Nephron (organoid): ENCODE data around the gene TPSAB1.

ENCODE experiments used
- H3K27ac Mint-ChIP-seq, 3 experiments: 2 replicates each; pipeline ENCODE4 v1.8.0; 2020; ENCODE audit warnings: mixed read lengths in 3 of 3, mild to moderate bottlenecking in 2 of 3, moderate library complexity in 1 of 3
- H3K27me3 Mint-ChIP-seq: 2 replicates; pipeline ENCODE4 v1.8.0; 2021; ENCODE audit warnings: low read depth, mild to moderate bottlenecking, moderate library complexity, mixed read lengths
- H3K36me3 Mint-ChIP-seq: 2 replicates; pipeline ENCODE4 v1.8.0; 2020; ENCODE audit warnings: low read depth, mixed read lengths
- H3K4me1 Mint-ChIP-seq: 2 replicates; pipeline ENCODE4 v1.8.0; 2020; ENCODE audit warnings: mixed read lengths
- H3K4me3 Mint-ChIP-seq, 3 experiments: 2 replicates each; pipeline ENCODE4 v1.8.0; 2020; ENCODE audit warnings: mild to moderate bottlenecking in 3 of 3, mixed read lengths in 3 of 3, moderate library complexity in 2 of 3
- H3K9me3 Mint-ChIP-seq: 2 replicates; pipeline ENCODE4 v1.8.0; 2020; ENCODE audit warnings: mixed read lengths
- TF ChIP-seq, protein P1 (sequence below), 3 experiments: fragments of 200-600 bp; sonication (generic); IDR thresholded peaks; one replicate each; pipeline ENCODE4 v1.5.0; 2021; ENCODE audit warnings: antibody characterized with exemption in 3 of 3; ENCODE audit not compliant: unreplicated experiment in 3 of 3

The TPSAB1 gene

DNA sequence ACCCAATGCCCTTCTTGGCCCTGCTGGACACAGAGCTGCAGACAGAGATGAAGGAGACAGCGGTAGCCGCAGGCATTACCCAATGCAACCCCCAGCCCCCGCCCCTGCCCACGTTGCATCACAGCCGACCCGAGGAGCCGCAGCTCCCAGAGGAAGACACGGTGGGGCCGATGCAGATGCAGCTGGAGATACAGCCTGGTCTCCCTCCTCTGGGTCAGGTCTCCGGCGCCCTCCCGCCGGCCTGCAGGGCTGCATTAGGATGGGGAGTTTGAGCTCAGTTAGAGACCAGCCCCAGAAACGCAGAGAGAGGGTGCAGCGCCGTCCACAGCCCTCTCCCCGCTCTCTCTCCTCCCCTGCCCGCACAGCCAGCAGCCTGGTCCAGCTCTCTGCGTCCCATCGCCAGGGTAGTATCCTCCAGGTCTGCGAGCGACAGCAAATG is 49.6 kb downstream of the TPSAB1 start:
- Mint-ChIP-seq H3K4me3 (no peak overlapping the region), H3K27me3 (peaks cover 52% of the 10 kb centered on the region), H3K27ac (peak overlapping the region in 1 of 3 experiments; percentile 70), H3K9me3 (no peaks in the 10 kb centered on the region), H3K36me3 (no peaks in the 10 kb centered on the region), H3K4me1 (peaks cover 33% of the 10 kb centered on the region)
- TF ChIP-seq, protein P1, sequence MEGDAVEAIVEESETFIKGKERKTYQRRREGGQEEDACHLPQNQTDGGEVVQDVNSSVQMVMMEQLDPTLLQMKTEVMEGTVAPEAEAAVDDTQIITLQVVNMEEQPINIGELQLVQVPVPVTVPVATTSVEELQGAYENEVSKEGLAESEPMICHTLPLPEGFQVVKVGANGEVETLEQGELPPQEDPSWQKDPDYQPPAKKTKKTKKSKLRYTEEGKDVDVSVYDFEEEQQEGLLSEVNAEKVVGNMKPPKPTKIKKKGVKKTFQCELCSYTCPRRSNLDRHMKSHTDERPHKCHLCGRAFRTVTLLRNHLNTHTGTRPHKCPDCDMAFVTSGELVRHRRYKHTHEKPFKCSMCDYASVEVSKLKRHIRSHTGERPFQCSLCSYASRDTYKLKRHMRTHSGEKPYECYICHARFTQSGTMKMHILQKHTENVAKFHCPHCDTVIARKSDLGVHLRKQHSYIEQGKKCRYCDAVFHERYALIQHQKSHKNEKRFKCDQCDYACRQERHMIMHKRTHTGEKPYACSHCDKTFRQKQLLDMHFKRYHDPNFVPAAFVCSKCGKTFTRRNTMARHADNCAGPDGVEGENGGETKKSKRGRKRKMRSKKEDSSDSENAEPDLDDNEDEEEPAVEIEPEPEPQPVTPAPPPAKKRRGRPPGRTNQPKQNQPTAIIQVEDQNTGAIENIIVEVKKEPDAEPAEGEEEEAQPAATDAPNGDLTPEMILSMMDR (IDR thresholded peaks at IDR 0.05; ENCODE audit: unreplicated experiment in 3 of 3), result no peak

DNA sequence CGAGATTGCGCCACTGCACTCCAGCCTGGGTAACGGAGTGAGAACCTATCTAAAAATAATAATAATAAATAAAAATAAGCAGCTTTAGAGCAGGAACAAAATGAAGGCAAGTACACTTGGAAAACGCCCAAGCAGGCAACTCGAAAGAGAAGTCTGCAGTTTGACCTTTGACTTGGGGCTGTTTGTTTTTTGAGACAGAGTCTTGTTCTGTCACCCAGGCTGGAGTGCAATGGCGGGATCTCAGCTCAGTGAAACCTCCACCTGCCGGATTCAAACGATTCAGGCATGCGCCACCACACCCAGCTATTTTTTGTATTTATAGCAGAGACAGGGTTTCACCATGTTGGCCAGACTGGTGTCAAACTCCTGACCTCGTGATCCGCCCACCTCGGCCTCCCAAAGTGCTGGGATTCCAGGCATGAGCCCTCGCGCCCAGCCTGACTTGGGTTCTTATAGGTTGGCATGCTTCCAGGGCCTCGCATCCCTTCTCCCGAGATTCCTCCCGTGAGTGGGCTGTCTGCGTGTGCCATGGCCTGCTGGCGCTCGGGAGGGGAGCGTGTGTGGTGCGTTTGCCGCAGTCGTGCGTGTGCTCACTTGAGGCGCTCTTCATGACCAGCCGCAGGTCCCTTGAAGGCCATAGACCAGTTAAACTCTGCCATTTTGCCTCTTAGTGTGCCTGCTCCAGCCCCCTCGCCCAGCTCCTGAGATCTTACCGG is 50.5 kb downstream of the TPSAB1 start:
- Mint-ChIP-seq H3K27ac (peak overlapping the region in 2 of 3 experiments; percentile 83 to 87), H3K27me3 (peaks cover 52% of the 10 kb centered on the region), H3K9me3 (no peaks in the 10 kb centered on the region), H3K4me1 (peaks cover 28% of the 10 kb centered on the region), H3K36me3 (no peaks in the 10 kb centered on the region), H3K4me3 (peak overlapping the region; percentile 6 to 54 (median 19))
- TF ChIP-seq, protein P1 (IDR thresholded peaks at IDR 0.05; ENCODE audit: unreplicated experiment in 3 of 3), result no peak

DNA sequence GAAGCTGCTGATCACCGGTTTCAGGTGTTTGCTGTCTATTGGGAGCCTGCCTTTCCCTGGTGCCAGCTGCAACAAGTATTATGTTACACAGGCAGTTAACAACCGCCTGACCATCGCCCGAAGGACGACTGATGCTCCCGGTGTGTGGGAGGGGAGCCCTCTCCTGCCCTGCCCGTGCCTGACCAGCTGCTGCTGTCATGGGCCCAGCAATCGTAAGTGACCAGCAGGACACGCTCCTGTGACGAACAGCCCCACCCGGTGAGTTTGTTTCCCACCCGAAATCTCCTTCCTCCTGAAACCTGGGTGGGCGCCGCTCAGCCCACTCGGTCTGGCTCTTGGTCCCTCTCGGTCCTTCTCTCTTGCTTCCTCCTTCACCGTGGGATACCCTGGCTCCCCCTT is 51.1 kb downstream of the TPSAB1 start:
- Mint-ChIP-seq H3K9me3 (no peaks in the 10 kb centered on the region), H3K27me3 (peaks cover 51% of the 10 kb centered on the region), H3K27ac (peak overlapping the region in 2 of 3 experiments; percentile 83 to 87), H3K4me3 (peak overlapping the region; percentile 6 to 54 (median 19)), H3K4me1 (peaks cover 28% of the 10 kb centered on the region), H3K36me3 (no peaks in the 10 kb centered on the region)
- TF ChIP-seq, protein P1 (IDR thresholded peaks at IDR 0.05; ENCODE audit: unreplicated experiment in 3 of 3), result no peak
